Anterior cingulate cortex (tissue), 58 donors: ENCODE results near the gene MRPL16.
A peak's percentile ranks its signal among the peaks of the same experiment; 100 is the strongest.

Experiments used
- DNase-seq, 58 donors: peaks; one replicate each; lab custom pipeline; 2025; lab: John Stamatoyannopoulos, UW

The MRPL16 gene

DNA sequence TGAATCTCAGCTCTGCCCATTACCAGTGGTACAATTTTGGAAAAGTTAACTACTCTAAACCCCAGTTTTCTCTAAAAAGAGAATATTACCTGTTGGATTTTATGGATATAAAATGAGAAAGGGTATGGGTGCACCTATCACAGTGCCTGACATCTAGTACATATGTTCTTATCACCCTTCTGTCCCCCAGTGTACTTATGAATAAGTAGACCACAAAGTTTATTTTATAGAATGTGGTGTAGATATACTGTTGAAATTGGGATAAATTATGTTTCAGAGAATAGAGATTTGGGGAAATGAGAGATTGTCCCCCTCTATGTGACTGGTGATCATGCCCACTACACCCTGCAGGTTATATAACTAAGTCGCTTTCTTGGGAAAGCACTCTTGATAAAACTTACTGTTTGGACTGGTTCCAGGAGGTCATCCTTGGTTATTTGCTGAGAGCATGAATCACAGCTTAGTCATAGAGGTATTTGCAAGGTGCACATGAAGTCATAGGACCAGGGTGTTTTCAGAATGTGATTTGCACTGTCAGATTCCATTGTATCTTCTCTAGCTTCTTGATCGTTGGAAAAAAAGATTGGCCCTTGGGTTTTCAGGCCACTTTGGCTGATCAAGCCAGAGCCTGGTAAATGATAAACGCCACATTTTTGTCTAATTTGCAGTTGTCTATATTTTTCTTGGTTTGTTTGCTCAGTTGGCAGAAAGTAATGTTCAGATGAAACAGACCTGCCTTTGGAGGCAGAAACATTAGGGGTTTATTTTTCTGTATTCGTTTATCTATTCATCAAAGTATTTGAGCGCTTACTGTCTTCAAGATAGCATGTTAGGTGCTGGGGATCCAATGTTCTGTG is 34.1 kb downstream of the MRPL16 start:
- DNase-seq = no peak

DNA sequence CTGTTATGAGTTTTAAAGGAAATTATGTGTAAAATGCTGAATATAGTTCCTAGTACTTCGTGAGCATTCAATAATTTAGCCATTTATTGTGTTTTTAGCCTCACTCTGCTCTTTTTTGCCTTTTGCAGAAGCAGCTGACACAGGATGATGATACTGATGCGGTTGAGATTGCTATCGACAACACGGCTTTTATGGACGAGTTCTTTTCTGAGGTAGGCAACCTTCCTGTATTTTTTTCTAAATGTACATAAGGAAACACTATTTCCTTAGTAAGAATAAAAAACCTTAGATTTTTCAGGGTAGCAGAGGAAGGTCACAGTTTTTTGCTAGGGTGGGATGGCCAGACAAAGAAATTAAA is 37.5 kb downstream of the MRPL16 start:
- no peak for DNase-seq

DNA sequence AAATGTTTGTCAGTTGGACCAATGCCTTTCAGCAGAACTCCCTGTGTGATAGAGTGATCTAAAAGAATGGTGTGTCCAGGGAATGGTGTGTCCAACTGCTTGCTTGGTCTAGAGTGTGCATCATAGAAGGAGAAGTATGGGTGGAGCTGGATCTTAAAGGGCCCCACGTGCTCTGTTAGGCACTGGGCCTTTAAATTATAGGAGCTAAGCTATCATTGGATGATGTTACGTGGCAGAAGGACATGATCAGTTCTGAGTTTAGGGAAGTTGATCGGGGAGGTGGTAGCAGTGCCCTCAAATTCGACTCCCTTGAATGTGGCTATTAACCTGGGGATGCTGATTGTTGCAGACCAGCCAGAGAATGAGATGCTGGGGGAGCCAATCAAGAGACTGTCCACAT is 39.0 kb downstream of the MRPL16 start:
- DNase-seq = no peak

DNA sequence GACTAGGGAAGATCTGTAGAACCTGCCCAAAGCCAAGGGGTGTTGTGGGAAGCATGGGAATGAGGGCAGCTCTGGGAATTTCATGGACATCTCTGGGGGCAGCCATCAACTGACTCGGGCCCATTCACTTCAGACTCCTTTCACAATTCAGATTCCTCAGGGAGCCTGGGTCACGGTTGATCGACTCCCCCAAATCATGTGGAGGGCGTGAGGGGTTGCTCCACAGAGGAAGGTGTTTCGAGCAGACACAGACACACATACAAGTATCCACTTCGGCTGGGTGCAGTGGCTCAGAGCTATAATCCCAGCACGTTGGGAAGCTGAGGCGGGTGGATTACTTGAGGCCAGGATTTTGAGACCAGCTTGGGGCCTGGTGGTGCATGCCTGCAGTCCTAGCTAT is 39.7 kb downstream of the MRPL16 start:
- no peak for DNase-seq

DNA sequence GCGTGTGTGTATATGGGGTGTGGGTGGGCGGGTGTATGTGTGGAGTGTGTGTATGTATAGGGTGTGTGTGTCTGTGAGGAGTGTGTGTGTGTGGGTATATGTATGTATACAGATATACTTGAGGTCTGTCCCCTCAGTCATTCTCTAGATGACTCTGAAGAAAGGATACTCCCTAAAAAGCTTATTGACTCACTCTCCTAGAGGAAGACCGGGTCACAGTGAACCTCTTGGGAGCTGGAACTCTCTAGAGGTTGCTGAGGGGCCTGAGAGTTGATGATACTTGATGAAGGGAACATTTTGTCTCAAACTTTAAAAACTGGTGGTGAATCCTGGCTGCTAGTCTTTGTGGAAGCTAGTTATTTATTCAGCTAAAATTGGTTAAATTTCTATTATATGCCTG is 40.3 kb downstream of the MRPL16 start:
- DNase-seq = no peak

DNA sequence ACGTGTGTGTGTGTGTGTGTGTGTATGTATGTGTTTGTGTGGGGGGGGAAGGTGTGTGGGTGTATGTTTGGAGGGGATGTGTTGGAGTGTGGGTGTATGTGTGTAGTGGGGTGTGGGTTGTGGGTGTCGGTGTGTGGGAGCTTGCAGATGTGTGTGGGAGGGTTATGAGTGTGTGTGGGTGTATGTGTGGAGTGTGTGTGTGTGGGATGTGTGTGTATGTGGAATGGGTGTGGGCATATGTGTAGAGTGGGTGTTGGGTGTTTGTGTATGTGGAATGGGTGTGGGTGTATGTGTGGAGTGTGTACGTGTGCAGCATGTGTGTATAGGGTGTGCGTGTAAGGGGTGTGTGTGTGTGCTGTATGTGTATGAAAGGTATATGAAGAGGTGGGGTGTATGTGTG is 40.8 kb downstream of the MRPL16 start:
- no peak for DNase-seq

DNA sequence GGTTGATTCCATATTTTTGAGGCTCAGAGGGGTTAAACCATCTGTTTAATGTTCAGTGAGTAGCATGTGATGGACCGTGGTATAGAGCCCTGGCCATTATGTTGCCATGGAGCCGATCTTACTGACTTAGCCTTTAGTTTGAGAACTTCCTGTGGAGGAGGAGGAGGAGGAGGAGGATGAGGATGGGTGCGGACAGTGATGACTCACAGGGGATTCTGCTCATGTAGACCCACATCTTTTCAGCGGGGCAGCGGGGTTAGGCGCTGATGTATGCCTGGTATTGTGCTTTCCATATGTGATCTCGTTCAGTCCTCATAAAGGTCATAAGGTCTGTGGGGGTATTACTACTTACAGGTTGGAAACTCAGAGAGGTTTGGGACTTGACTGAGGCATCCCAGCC is 41.5 kb downstream of the MRPL16 start:
- no peak for DNase-seq

DNA sequence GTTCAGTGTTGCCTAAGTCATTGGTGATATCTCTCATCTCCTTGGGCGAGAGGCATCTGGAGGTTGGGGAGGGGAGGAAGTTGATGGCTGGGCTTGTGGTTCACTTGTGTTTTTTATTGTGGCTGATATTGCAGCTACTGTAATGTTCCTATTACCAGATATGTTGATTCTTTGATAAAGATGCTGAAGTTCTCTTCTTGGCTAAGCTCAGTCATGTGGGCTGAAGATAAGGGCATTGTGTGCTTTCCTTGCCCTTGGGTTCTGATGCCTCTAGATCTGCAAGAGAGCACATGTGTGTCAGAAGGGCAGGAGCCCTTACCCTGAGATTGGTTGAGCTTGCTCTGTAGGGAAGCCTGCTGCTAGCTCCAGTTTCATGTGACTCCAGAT is 43.4 kb downstream of the MRPL16 start:
- DNase-seq = no peak

DNA sequence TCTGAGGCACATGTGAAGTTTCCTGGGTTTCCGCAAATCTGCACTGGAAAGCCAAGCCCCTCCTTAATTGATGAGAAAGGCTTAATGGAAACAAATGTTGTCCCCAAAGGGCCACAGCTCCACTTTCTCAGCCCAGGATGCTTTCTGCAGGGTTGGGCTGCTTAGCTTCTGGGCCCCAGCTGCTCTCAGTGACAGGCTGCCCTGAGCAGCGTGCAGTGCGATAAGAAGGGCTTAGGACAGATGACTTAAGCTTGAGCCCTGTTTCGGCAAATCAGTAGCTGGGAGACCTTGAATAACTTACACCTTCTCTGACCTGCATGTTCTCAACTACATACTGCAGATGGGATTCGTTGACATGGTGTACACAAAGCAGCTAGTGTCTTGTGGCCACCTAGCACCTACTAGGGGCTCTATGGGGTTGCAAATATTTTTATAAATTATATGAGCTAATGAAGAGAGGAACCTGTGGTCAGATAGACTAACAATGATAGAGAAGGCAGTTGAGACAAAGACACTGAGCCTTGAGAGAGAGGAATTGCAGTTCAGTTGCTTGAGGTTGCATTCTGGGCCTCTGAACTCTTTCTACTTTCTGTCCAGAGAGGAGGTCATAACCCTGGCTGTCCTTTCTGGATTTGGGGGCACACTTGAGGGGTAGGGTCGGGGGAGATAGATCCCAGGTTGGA is 43.9 kb downstream of the MRPL16 start:
- no peak for DNase-seq

DNA sequence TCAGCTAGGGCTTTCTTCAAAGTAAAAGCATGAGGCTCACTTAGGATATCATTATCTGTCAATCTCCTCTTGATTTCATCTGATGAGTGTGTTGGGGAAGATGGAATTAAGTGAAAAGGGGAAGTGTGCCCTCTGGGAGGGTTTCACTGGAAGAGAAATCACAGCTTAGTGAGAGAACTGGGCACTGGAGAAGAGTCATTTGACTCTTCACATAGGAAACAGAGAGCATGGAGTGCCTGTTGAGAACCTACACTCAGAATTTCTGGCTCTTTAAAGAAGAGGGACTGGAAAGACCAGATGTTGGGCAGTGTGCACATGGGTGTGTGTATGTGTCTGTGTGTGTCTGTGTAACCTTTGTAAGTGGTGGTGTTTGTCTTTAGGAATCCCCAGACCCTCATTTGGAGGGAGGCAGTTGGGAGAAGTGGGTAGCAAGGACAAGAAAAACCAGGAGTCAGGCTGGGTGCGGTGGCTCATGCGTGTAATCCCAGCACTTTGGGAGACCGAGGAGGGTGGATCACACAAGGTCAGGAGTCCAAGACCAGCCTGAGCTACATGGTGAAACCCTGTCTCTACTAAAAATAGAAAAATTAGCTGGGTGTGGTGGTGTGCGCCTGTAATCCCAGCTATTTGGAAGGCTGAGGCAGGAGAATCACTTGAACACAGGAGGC is 45.4 kb downstream of the MRPL16 start:
- DNase-seq = no peak

DNA sequence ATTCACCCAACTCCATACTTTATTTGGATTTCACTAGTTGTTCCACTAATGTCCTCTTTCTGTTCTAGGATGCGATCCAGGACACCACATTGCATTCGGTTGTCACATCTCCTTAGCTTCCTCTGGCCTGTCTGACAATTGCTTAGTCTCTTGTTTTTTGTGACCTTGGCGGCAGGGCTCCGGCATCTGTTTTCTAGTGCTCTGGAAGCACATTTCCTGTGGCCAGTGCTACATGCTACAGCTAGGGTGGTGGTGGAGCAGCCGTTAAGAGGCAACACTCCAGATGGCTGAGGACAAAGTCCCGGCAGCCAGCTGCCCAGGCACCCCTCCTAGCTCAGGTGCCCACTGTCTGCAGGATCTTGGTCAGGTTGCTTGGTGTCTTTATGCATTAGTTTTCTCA is 48.6 kb downstream of the MRPL16 start:
- no peak for DNase-seq

DNA sequence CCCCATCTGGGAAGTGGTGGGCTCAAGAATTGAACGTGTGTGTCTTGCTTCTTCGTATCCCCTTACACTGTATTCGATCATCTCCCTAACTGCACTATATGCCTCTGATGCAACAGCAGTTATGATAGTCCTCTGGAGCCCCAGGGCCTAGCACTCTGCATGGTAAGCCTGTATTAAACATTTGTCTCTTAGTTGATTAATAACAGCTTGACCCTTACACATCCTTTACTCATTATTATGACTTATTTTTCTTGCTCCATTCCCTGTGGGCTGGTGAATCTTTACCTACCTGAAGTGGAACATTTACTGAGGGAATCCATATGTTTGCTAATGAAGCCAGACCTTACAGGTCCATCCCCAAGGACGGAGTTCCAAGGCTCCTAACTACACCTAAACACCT is 49.8 kb downstream of the MRPL16 start:
- DNase-seq = no peak

DNA sequence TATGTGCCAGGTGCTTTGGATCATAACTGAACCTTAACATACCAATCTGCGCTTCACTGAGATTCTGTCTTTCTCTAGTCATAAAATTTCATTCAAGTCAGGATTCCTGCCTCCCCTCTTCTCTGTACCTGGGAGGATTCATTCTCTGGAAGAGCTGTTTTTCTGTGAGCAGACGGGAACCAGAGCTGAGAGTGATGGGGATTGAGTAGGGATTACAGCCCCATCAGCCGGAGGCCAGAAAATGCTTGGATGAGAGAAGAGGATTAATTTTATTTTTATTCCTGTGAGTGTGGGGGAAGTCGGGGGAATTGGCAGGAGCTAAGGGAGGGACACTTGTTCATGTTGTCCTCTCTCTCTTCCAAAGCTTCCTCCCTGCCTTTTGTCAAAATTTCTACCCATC is 50.7 kb downstream of the MRPL16 start:
- DNase-seq = no peak

DNA sequence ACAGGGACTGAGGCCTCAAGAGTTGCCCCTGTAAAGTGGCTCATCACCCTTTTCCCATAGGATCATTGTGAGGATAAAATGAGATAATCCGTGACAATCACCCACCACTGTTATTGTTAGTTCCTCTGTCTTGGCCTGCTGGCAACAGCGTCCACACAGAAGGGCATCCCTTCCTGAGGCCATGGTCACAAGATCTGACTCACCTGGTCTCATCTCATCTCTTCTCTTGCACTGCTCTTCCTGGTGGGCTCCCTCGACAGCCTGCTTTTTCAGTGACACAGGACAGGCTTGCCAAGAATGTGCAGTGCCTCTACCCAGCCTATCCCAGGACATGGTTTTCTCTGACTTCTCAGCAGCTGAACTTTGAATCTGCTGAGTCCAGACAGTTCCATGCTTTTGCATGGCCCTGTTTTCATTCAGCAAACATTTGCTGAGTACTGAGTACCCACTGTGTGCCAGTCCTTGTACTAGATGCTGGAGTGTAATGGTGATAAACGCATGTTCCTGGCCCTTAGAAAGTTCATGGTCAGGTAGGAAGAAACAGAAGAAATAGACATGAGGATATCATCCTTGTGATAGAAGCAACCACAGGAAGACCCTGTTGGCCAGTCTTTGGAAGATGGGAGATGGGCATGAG is 52.1 kb downstream of the MRPL16 start:
- DNase-seq = no peak

DNA sequence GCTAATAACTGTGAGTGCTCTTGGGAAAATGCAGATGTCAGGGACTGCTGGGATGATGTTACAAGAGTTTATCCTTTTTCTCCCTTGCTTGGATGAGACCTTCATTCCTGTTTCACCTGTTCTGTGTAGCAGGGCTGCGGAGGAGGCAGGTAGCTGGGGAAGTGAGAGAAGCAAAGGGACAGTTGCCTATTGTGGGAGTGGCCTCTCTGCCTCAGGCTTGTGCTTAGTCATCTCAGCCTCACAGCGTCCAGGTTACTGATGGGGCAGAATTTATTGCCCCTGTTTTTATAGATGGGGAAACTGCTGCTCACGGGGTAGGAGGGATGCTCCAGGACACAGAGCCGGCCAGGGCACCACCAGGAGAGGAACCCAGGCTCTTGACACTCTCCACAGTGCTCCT is 53.7 kb downstream of the MRPL16 start:
- DNase-seq = peak in 1 of 58 donors; percentile 5

DNA sequence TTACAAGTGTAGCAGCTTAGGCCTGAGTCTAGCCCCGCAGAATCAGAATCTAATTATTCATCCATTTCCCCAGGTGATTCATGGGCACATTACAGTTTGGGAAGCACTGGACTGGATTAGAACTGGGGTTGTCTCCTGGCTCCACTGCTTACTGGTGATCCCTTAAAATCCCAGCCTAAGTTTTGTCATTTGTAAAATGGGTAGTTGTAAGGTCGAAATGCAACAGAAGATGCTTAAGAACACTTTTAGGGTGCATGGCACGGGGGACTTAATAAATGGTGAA is 54.1 kb downstream of the MRPL16 start:
- DNase-seq = no peak
